Measurements from ENCODE around the gene RPL31.

The RPL31 gene

GRCh38 chr2:101001691-101002561 is at the start of gene RPL31:
Gene RPL31, plus strand, starts transcription at chr2:101002289. Its CDS starts 413 bp downstream, at chr2:101002702.
- in situ Hi-C loops (cut with HindIII; ENCODE audit: low pct_ligation_motif_present, low pct_unique_long_range_greater_than_20kb, low sequenced_read_pairs) = no loop called here
- DNase-seq = peak; percentile 96

DNA sequence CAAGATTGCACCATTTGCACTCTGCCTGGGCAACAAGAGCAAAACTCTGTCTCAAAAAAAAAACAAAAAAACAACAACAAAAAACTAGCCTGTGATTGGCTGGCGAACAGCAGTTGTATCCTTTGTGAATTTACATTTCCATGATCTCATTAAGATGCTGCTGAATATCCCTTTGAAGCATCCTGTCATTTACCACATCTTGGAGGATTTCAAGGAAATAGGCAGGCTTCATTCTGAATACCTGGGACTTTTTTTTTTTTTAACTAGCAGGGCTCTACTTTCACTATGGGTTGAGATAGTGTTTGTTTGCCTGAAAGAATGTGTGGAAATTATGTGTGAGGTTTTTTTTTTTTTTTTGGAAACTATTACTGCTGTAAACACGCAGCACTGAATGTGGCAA is 49.6 kb upstream of the RPL31 start:
- no peak for DNase-seq
- in situ Hi-C loops (cut with HindIII; ENCODE audit: low pct_ligation_motif_present, low pct_unique_long_range_greater_than_20kb, low sequenced_read_pairs) = no loop called here

DNA sequence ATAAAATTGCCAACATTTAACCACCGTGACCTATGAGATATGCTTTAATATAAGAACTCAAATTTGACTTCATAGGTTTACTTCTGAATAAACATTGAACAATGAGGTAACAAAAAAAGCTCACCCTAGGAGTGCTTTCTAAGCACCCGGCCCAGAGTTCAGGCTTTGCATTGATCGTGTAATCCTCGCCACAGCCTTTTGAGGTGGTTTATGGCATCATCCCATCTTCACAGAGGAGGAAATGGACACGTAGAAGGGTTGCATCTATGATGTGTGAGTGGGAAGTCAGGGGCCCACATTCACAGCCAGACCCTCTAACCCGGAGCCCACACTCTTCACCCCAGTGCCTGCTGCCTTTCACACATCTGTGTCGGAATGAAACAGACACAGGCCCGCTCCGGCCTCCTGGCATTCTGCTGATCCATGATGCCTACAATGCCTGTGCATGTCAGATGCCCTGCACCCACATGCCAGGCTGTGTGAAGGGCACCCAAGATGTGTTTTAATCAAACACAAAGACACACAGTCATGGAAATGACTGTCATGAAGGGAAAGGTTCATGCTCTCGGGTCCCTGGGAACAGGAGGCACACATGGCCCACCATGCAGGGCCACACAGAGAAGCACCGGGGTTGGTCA is 48.6 kb upstream of the RPL31 start:
- in situ Hi-C loops (cut with HindIII; ENCODE audit: low pct_ligation_motif_present, low pct_unique_long_range_greater_than_20kb, low sequenced_read_pairs) = no loop called here
- DNase-seq = no peak

DNA sequence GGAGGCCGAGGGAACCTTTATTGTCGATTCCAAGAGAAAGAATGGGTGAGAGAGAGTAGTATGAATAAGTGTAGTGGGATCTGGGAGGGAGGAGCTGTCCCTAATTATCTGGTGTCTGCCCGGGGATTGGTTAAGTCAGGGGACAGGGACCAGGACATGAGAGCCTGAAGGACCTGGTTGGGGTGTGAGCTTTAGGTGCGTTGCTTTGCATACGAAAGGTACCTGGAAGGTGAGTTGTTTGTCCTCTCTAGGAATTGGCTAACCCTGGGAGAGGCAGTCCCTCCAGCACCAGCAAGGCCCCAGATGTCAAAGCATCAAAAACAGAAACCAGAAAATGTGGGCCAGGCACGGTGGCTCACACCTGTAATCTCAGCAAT is 48.1 kb upstream of the RPL31 start:
- DNase-seq = no peak
- in situ Hi-C loops (cut with HindIII; ENCODE audit: low pct_ligation_motif_present, low pct_unique_long_range_greater_than_20kb, low sequenced_read_pairs) = no loop called here

DNA sequence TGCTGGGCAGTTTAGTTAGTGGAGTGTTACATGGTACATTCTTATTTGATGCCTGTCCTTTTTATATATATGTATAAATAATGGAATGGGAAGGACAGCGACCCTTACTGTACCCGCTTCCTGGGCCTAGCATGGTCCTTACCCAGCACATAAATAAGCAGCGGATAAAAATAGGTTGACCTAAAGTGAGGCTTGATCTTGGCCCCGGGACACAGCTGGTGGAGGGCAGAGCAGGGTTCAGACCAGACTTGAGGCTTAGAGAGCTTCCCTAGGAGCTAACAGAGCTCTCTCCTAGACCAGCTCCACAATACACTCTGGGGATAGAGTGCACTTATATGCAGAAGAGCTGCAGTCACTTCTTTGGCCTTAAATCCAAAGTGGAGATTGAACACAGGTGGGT is 46.9 kb upstream of the RPL31 start:
- in situ Hi-C loops (cut with HindIII; ENCODE audit: low pct_ligation_motif_present, low pct_unique_long_range_greater_than_20kb, low sequenced_read_pairs) = no loop called here
- no peak for DNase-seq

DNA sequence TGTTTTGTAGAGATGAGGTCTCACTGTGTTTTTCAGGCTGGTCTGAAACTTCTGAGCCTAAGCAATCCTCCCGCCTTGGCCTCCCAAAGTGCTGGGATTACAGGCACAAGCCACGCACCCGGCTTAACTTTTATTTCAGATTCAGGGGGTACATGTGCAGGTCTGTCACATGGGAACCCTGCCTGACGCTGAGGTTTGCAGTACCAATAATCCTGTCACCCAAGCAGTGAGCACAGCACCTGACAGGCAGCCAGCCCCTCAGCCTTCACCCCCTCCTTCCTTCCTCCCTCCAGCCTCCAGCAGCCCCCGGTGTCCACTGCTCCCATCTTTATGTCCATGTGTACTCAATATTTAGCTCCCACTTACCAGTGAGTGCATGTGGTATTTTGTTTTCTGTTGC is 46.0 kb upstream of the RPL31 start:
- in situ Hi-C loops (cut with HindIII; ENCODE audit: low pct_ligation_motif_present, low pct_unique_long_range_greater_than_20kb, low sequenced_read_pairs) = no loop called here

DNA sequence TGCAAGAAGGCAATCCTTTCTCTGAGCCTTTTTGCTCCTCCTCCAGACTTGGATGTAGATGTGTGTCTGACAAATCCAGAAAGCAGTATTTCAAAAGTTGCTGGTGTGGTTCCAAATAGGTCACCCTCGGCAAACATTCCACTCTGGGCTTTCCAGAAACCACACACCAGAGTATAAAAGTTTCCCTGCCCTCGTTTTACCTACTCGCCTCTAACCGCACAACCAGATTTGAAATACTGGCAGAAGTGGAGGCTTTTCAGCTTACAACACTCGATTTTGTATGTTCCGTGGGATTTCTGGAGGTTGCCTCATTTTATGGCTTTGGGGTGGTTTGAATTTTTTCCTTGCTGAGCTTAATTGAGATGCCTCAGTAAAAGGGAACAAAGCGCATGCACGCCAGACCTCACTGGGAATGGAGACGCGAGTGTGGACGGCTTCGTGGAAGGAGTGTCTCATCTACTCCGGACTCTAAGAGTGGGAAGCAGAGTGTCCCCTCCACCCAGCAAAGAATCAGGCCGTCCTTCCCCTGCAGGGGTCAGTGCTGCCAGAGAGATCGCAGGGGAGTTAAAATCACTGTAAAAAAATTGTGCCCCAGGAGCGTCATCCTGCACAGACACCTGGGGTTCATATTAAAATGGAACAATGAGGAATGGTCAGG is 44.0 kb upstream of the RPL31 start:
- in situ Hi-C loops (cut with HindIII; ENCODE audit: low pct_ligation_motif_present, low pct_unique_long_range_greater_than_20kb, low sequenced_read_pairs) = no loop called here
- DNase-seq = no peak

More for the DNA sequence above, 46.0 kb upstream of the RPL31 start:
- no peak for DNase-seq

GRCh38 chr2:100959225-100959880 is 42.7 kb upstream of the RPL31 start:
- no peak for DNase-seq

DNA sequence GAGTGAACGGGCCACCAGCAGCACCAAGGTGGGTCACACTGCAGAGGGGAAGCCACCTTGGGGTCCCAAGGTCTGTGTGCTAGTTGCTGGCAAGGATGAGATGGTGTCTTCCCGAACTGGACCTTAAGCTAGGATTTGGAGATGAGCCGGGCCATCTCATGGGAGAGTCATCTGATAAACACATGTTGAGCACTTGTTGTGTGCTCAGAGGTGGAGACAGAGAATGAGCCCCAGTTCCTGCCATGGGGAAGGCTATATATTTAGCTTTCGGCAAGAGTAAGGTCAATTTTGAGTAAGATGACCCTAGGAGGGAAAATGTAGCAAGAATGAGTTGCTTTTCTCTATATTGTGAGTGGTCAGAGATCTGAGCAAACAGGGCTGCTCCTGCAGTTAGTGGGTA is 41.4 kb upstream of the RPL31 start:
- no peak for DNase-seq
- in situ Hi-C loops (cut with HindIII; ENCODE audit: low pct_ligation_motif_present, low pct_unique_long_range_greater_than_20kb, low sequenced_read_pairs) = no loop called here

More at GRCh38 chr2:100959225-100959880, 42.7 kb upstream of the RPL31 start:
- in situ Hi-C loops (cut with HindIII; ENCODE audit: low pct_ligation_motif_present, low pct_unique_long_range_greater_than_20kb, low sequenced_read_pairs) = no loop called here

GRCh38 chr2:100962366-100963025 is 39.6 kb upstream of the RPL31 start:
- in situ Hi-C loops (cut with HindIII; ENCODE audit: low pct_ligation_motif_present, low pct_unique_long_range_greater_than_20kb, low sequenced_read_pairs) = no loop called here
- DNase-seq = no peak

DNA sequence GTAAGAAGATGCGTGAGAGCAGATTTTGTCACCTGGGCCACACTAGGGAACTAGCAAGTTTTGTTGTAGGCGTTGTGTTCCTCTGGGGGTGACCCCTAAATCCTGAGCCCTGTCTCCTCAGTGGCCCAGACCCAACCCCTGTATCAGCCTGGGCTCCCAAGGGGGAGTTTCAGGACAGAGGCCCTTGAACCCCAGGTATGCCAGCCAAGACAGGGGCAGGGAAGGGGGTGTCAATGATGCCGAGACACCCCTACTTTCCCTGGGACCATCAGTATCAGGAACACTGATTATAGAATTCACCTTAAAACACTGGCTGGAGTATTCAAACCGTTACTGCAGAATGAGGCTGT is 39.1 kb upstream of the RPL31 start:
- in situ Hi-C loops (cut with HindIII; ENCODE audit: low pct_ligation_motif_present, low pct_unique_long_range_greater_than_20kb, low sequenced_read_pairs) = no loop called here
- no peak for DNase-seq

GRCh38 chr2:100964222-100964621 is 37.9 kb upstream of the RPL31 start:
- no peak for DNase-seq
- in situ Hi-C loops (cut with HindIII; ENCODE audit: low pct_ligation_motif_present, low pct_unique_long_range_greater_than_20kb, low sequenced_read_pairs) = no loop called here

- in situ Hi-C loops (cut with HindIII; ENCODE audit: low pct_ligation_motif_present, low pct_unique_long_range_greater_than_20kb, low sequenced_read_pairs) = no loop called here
- no peak for DNase-seq
Observed at GRCh38 chr2:100964681-100965169, 37.4 kb upstream of the RPL31 start.

- no peak for DNase-seq
- in situ Hi-C loops (cut with HindIII; ENCODE audit: low pct_ligation_motif_present, low pct_unique_long_range_greater_than_20kb, low sequenced_read_pairs) = no loop called here
Observed at GRCh38 chr2:100965596-100965995, 36.5 kb upstream of the RPL31 start.

DNA sequence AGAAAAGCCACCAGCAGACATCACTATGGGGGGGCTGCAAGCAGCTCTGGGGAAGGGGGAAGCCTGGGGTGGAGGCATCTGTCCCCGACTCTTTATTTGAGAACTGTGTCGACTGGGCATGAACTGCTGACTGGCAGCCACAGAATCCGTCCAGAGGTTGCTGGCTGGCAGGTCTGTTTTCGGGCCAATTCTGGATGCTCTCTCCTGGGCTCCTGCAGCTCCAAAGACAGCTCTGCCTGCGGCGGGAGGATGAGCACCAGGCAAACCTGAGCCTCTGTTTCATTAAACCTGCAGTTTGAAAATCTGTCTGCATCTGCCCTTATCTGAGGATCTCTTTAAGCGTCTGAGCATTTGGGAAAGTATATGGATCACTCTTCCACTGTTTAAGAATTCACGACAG is 34.4 kb upstream of the RPL31 start:
- no peak for DNase-seq
- in situ Hi-C loops (cut with HindIII; ENCODE audit: low pct_ligation_motif_present, low pct_unique_long_range_greater_than_20kb, low sequenced_read_pairs) = no loop called here

DNA sequence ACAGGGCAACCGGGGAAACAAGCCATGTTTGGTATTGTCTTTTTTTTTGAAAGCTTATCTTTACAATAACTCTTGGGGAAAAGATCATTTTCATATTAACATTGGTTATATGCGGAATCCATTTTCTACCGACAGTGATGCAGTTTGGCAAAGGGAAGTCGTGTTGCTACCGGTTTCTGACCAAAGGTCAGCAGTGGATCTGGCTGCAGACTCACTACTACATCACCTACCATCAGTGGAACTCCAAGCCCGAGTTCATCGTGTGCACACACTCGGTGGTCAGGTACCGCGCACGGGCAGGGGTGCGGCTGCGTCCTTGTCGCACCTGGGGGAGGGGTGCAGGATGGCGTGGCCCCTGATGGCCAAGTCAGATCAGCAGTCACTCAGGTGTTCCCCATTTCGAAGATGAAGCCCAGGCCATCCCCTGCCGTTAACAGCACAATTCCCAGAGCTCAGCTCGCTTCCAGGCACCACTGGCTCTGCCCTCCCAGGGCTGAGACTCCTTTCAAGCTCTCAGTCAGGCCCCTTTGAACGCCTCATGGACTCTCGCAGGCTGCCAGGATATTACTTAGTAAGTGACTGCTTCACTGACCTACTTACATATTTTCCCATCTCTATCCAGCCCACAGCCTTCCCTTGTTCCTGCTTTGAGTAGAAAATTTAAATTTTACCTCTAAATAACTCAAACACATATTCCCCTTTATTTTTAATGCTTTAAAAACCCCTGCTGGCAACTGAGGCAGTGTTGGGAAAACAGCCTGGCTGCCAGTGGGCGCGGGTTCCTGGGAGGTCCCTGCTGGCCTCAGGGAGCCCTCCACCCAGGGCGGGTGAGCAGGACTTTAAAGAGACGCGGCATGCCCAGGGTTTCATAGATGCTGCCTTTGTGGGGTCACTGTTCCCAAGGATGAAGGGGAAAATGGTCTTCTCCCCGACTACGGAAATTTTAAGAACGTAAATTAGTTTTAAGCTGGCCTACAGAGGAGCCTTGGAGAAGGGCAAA is 33.6 kb upstream of the RPL31 start:
- in situ Hi-C loops (cut with HindIII; ENCODE audit: low pct_ligation_motif_present, low pct_unique_long_range_greater_than_20kb, low sequenced_read_pairs) = no loop called here
- no peak for DNase-seq

- DNase-seq = no peak
- in situ Hi-C loops (cut with HindIII; ENCODE audit: low pct_ligation_motif_present, low pct_unique_long_range_greater_than_20kb, low sequenced_read_pairs) = no loop called here
Observed at GRCh38 chr2:100969998-100970397, 32.1 kb upstream of the RPL31 start.
